Panc1 (cell line): ENCODE measurements around the gene SKOR1. TPM values are rescaled to one million over a fixed set of nuclear protein-coding genes. Genes with fewer than 3 reads are reported as not detected.

Experiments used
- ATAC-seq: fragments of 200-7000 bp; cut with Tn5 transposase; 2 replicates; pipeline ENCODE4 v1.9.1; 2020; ENCODE audit warnings: mild to moderate bottlenecking, moderate library complexity
- BruUV-seq: library from RNA; stranded (reverse); fragments of 400-500 nt; replicated peaks from 2 replicates; lab custom pipeline; 2021; lab: Mats Ljungman, UMichigan
- CTCF ChIA-PET: fragments of 300-600 bp; sonication (Branson Sonifier 250); formaldehyde crosslinking; loops from one replicate; lab custom pipeline; 2022; ENCODE audit warnings: antibody characterized with exemption; lab: Charles Lee
- POLR2A ChIA-PET: fragments of 300-600 bp; sonication (Branson Sonifier 250); formaldehyde crosslinking; loops from one replicate; lab custom pipeline; 2022; ENCODE audit warnings: antibody characterized with exemption; lab: Charles Lee
- DNase-seq: peaks from one replicate; pipeline ENCODE4 v3.0.0-alpha.2; 2010; ENCODE audit warnings: low read depth, low spot score
- H3K27ac ChIP-seq: 2 replicates; pipeline ENCODE4 v1.5.1; 2011; ENCODE audit warnings: mild to moderate bottlenecking, low read length, inconsistent platforms
- H3K27me3 ChIP-seq: fragments of 200-500 bp; sonication (Bioruptor generic); 2 replicates; pipeline ENCODE4 v1.6.0; 2014; ENCODE audit warnings: low read length, inconsistent platforms; ENCODE audit not compliant: control insufficient read depth, insufficient read depth
- H3K36me3 ChIP-seq: fragments of 200-500 bp; sonication (Bioruptor generic); 2 replicates; pipeline ENCODE4 v1.5.1; 2014; ENCODE audit warnings: inconsistent platforms, mild to moderate bottlenecking, low read length, moderate library complexity; ENCODE audit not compliant: control insufficient read depth, insufficient read depth
- H3K4me1 ChIP-seq: 2 replicates; pipeline ENCODE4 v1.5.1; 2011; ENCODE audit warnings: inconsistent platforms, mild to moderate bottlenecking, low read length, moderate library complexity; ENCODE audit not compliant: control insufficient read depth, insufficient read depth
- H3K4me3 ChIP-seq, 2 experiments: 2 replicates each; pipeline ENCODE4 v1.5.1; 2011 to 2012; ENCODE audit warnings: low read depth in 2 of 2, low read length in 2 of 2, mild to moderate bottlenecking in 2 of 2, inconsistent platforms in 1 of 2, moderate library complexity in 1 of 2
- H3K9me3 ChIP-seq: fragments of 200-500 bp; sonication (Bioruptor generic); 2 replicates; pipeline ENCODE4 v1.5.1; 2014; ENCODE audit warnings: low read depth, mild to moderate bottlenecking, inconsistent platforms, low read length, moderate library complexity; ENCODE audit not compliant: control insufficient read depth, insufficient read depth
- CTCF ChIP-seq: fragments of 450-650 bp; IDR thresholded peaks from 2 replicates; pipeline ENCODE4 v1.5.1; 2017; ENCODE audit warnings: mild to moderate bottlenecking
- POLR2AphosphoS5 ChIP-seq: IDR thresholded peaks from 2 replicates; pipeline ENCODE4 v1.6.1; 2012; ENCODE audit warnings: mild to moderate bottlenecking, low read depth, low read length, moderate library complexity
- SIN3A ChIP-seq: IDR thresholded peaks from 2 replicates; pipeline ENCODE4 v1.6.1; 2012; ENCODE audit warnings: low read depth, mild to moderate bottlenecking, low read length, moderate library complexity, borderline replicate concordance; ENCODE audit not compliant: insufficient read depth
- TCF7L2 ChIP-seq: IDR thresholded peaks from 2 replicates; pipeline ENCODE4 v1.6.1; 2011; ENCODE audit warnings: mild to moderate bottlenecking, low read depth, low read length, inconsistent platforms
- in situ Hi-C: cut with HindIII; loops from 2 replicates; pipeline ENCODE4 v1.10.0; 2016; ENCODE audit warnings: low sequenced_read_pairs, low pct_unique_long_range_greater_than_20kb
- intact Hi-C: fragments of 100-400 bp; cut with micrococcal nuclease; formaldehyde crosslinking; loops from one replicate; pipeline ENCODE4 v1.10.0; 2022; ENCODE audit not compliant: unreplicated experiment
- total RNA-seq: library from RNA; stranded (reverse); gene quantifications from one replicate; pipeline ENCODE4 v1.2.1, GENCODE V29; 2021; ENCODE audit not compliant: unreplicated experiment
- TF ChIP-seq, protein P1 (sequence below), 2 experiments: IDR thresholded peaks; 2 replicates each; pipeline ENCODE4 v1.6.1; 2011 to 2012; ENCODE audit warnings: low read depth in 2 of 2, control low read depth in 1 of 2, low read length in 1 of 2, mild to moderate bottlenecking in 1 of 2, moderate library complexity in 1 of 2; ENCODE audit not compliant: insufficient read depth in 1 of 2

The SKOR1 gene
- total RNA-seq, 1 experiment from 2014 or later: 0.21 TPM

- Histone ChIP-seq H3K9me3 (no peaks in the 10 kb centered on the region), H3K4me3 (no peak overlapping the region), H3K27me3 (no peaks in the 10 kb centered on the region), H3K4me1 (peaks cover 30% of the 10 kb centered on the region), H3K27ac (peak overlapping the region; percentile 75), H3K36me3 (no peaks in the 10 kb centered on the region)
- no TSS peak for BruUV-seq
- CTCF ChIA-PET: no interaction called here
- in situ Hi-C loops: loop anchor here (10.0 kb wide), 1 partner anchor 145 kb away; no protein-coding TSS in a partner anchor
- no peak for DNase-seq
- no peak for ATAC-seq
- TF ChIP-seq SIN3A (no peak), POLR2AphosphoS5 (no peak), CTCF (no peak), TCF7L2 (no peak)
- TF ChIP-seq, protein P1, sequence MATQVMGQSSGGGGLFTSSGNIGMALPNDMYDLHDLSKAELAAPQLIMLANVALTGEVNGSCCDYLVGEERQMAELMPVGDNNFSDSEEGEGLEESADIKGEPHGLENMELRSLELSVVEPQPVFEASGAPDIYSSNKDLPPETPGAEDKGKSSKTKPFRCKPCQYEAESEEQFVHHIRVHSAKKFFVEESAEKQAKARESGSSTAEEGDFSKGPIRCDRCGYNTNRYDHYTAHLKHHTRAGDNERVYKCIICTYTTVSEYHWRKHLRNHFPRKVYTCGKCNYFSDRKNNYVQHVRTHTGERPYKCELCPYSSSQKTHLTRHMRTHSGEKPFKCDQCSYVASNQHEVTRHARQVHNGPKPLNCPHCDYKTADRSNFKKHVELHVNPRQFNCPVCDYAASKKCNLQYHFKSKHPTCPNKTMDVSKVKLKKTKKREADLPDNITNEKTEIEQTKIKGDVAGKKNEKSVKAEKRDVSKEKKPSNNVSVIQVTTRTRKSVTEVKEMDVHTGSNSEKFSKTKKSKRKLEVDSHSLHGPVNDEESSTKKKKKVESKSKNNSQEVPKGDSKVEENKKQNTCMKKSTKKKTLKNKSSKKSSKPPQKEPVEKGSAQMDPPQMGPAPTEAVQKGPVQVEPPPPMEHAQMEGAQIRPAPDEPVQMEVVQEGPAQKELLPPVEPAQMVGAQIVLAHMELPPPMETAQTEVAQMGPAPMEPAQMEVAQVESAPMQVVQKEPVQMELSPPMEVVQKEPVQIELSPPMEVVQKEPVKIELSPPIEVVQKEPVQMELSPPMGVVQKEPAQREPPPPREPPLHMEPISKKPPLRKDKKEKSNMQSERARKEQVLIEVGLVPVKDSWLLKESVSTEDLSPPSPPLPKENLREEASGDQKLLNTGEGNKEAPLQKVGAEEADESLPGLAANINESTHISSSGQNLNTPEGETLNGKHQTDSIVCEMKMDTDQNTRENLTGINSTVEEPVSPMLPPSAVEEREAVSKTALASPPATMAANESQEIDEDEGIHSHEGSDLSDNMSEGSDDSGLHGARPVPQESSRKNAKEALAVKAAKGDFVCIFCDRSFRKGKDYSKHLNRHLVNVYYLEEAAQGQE (IDR thresholded peaks at IDR 0.05; ENCODE audit: insufficient read depth in 1 of 2, low read depth in 2 of 2, low read length in 1 of 2): no peak
- intact Hi-C loops: no loop called here
- POLR2A ChIA-PET: no interaction called here
These were observed 34.1 kb downstream of the SKOR1 start for GRCh38 chr15:67859331-67859946.

DNA sequence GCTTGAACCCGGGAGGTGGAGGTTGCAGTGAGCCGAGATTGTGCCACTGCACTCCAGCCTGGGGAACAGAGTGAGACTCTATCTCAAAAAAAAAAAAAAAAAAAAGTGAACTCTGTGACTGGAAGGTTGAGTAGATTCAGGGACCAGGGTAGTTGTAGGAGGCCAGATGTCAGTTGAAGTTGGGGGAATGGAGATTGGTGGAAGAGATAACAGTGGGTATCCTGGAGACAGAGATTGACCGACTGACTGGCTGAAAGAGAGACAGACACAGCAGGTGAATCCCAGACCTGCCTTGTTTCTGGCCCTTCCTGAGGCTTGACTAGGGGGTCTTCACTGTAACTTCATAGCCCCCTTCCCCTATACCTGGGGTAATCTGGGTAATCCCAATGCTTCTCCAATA, 36.7 kb downstream of the SKOR1 start:
- Histone ChIP-seq H3K27me3 (no peaks in the 10 kb centered on the region), H3K36me3 (no peaks in the 10 kb centered on the region), H3K4me3 (no peak overlapping the region), H3K9me3 (no peaks in the 10 kb centered on the region), H3K4me1 (peaks cover 27% of the 10 kb centered on the region), H3K27ac (no peak overlapping the region; the same call in 1 of the 2 replicates)
- BruUV-seq: no TSS peak
- no peak for DNase-seq
- POLR2A ChIA-PET: no interaction called here
- intact Hi-C loops (loop anchor here (2.0 to 5.0 kb wide), 2 partner anchors 190 to 293 kb away; partner anchors contain the start of gene PIAS1), in situ Hi-C loops (no loop called here)
- no peak for ATAC-seq
- TF ChIP-seq, protein P1 (IDR thresholded peaks at IDR 0.05; ENCODE audit: insufficient read depth in 1 of 2, low read depth in 2 of 2, low read length in 1 of 2): no peak
- no peak for TF ChIP-seq CTCF
- TF ChIP-seq SIN3A: no peak
- TF ChIP-seq TCF7L2: no peak
- TF ChIP-seq POLR2AphosphoS5: no peak
- CTCF ChIA-PET: no interaction called here
